DOHH2 (cell line): Measurements from ENCODE around the gene FGF7.

Experiments
- H3F3A ChIP-seq: fragments of 200-600 bp; sonication (generic), shearing (Covaris generic); 2 replicates; pipeline ENCODE4 v1.6.0; 2016; ENCODE audit warnings: antibody characterized with exemption, mild to moderate bottlenecking; ENCODE audit not compliant: control insufficient read depth, insufficient read depth
- H3K27ac ChIP-seq: fragments of 200-600 bp; sonication (generic); 2 replicates; pipeline ENCODE4 v1.5.1; 2014; ENCODE audit warnings: low read depth, mild to moderate bottlenecking, low read length, moderate library complexity
- H3K27me3 ChIP-seq: fragments of 200-600 bp; sonication (generic); 2 replicates; pipeline ENCODE4 v1.6.1; 2014; ENCODE audit warnings: mild to moderate bottlenecking, low read length, mixed read lengths; ENCODE audit not compliant: control insufficient read depth
- H3K36me3 ChIP-seq: fragments of 200-600 bp; sonication (generic); 2 replicates; pipeline ENCODE4 v1.6.1; 2014; ENCODE audit warnings: mild to moderate bottlenecking, low read length, moderate library complexity, mixed read lengths; ENCODE audit not compliant: control insufficient read depth
- H3K4me1 ChIP-seq: fragments of 200-600 bp; sonication (generic); 2 replicates; pipeline ENCODE4 v1.6.1; 2014; ENCODE audit warnings: mild to moderate bottlenecking, low read length, mixed read lengths; ENCODE audit not compliant: control insufficient read depth
- H3K4me2 ChIP-seq: fragments of 200-600 bp; sonication (generic); 2 replicates; pipeline ENCODE4 v1.6.0; 2014; ENCODE audit warnings: mild to moderate bottlenecking, low read length, moderate library complexity
- H3K4me3 ChIP-seq: fragments of 200-600 bp; sonication (generic); 2 replicates; pipeline ENCODE4 v1.5.1; 2014; ENCODE audit warnings: mild to moderate bottlenecking, low read length, mixed read lengths
- H3K79me2 ChIP-seq: fragments of 200-600 bp; sonication (generic); 2 replicates; pipeline ENCODE4 v1.6.1; 2014; ENCODE audit warnings: mild to moderate bottlenecking, low read length, mixed read lengths; ENCODE audit not compliant: control insufficient read depth
- H3K9me2 ChIP-seq: fragments of 200-600 bp; sonication (generic); replicated peaks from 2 replicates; pipeline ENCODE4 v1.6.1; 2014; ENCODE audit warnings: mild to moderate bottlenecking, low read length, mixed read lengths; ENCODE audit not compliant: control insufficient read depth
- H3K9me3 ChIP-seq: fragments of 200-600 bp; sonication (generic); 2 replicates; pipeline ENCODE4 v1.6.1; 2014; ENCODE audit warnings: antibody characterized with exemption, low read length, mixed read lengths; ENCODE audit not compliant: control insufficient read depth, insufficient read depth
- H4K20me1 ChIP-seq: fragments of 200-600 bp; sonication (generic); 2 replicates; pipeline ENCODE4 v1.6.0; 2014; ENCODE audit warnings: low read depth, mild to moderate bottlenecking, antibody characterized with exemption, low read length, moderate library complexity; ENCODE audit not compliant: control insufficient read depth, insufficient read depth
- CTCF ChIP-seq: fragments of 200-600 bp; sonication (generic); IDR thresholded peaks from one replicate; pipeline ENCODE4 v1.5.1; 2014; ENCODE audit warnings: antibody characterized with exemption, mild to moderate bottlenecking, low read depth, low read length; ENCODE audit not compliant: poor library complexity, severe bottlenecking
- EZH2phosphoT487 ChIP-seq: fragments of 200-600 bp; sonication (generic); IDR thresholded peaks from 2 replicates; pipeline ENCODE4 v1.6.1; 2017; ENCODE audit warnings: borderline replicate concordance, mild to moderate bottlenecking, antibody characterized with exemption, low read length, moderate library complexity, mixed read lengths

Gene FGF7

GRCh38 chr15:49406352-49407118 lies 16.5 kb upstream of the FGF7 start:
- no peak overlapping the region for H3K27ac ChIP-seq
- H3K36me3 ChIP-seq: no peaks in the 10 kb centered on the region
- no peaks in the 10 kb centered on the region for H3K9me2 ChIP-seq
- H4K20me1 ChIP-seq: no peaks in the 10 kb centered on the region
- no peak overlapping the region for H3K4me2 ChIP-seq
- no peaks in the 10 kb centered on the region for H3F3A ChIP-seq
- H3K27me3 ChIP-seq: no peaks in the 10 kb centered on the region
- H3K4me1 ChIP-seq: no peaks in the 10 kb centered on the region
- TF ChIP-seq CTCF: no peak
- no peak for TF ChIP-seq EZH2phosphoT487
- H3K79me2 ChIP-seq: no peaks in the 10 kb centered on the region
- no peak overlapping the region for H3K4me3 ChIP-seq
- H3K9me3 ChIP-seq: no peaks in the 10 kb centered on the region

DNA sequence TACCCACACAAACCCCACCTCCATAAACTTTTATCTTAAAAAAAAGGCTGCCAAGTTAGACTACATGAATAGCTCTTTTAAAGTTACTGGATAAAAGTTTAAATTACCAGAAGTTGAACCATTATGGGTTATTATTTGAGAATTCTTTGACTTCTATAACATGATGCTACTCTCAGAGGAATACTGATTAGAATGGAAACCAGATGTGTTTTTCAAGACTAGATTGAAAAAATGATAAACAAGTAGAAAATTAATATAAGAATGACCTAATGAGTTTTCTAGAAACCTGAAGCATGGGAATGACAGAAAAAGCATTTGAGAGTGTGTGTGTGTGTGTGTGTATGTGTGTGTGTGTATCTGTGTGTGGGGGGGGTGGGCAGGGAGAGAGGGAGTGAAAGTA lies 12.4 kb upstream of the FGF7 start:
- Histone ChIP-seq H3K27me3 (peaks cover 4% of the 10 kb centered on the region; the same call in 1 of the 2 replicates), H4K20me1 (no peaks in the 10 kb centered on the region), H3K27ac (no peak overlapping the region), H3K9me2 (no peaks in the 10 kb centered on the region), H3K4me1 (no peaks in the 10 kb centered on the region), H3K79me2 (no peaks in the 10 kb centered on the region), H3K4me2 (no peak overlapping the region), H3K36me3 (no peaks in the 10 kb centered on the region), H3K9me3 (no peaks in the 10 kb centered on the region), H3K4me3 (no peak overlapping the region), H3F3A (no peaks in the 10 kb centered on the region)
- no peak for TF ChIP-seq CTCF
- TF ChIP-seq EZH2phosphoT487: no peak

- TF ChIP-seq CTCF (no peak), EZH2phosphoT487 (no peak)
- H3K79me2 ChIP-seq: no peaks in the 10 kb centered on the region
Observed at GRCh38 chr15:49412797-49413196, 10.2 kb upstream of the FGF7 start.

More at GRCh38 chr15:49412797-49413196, 10.2 kb upstream of the FGF7 start:
- H3F3A ChIP-seq: no peaks in the 10 kb centered on the region
- no peaks in the 10 kb centered on the region for H3K9me2 ChIP-seq
- H3K4me2 ChIP-seq: no peak overlapping the region
- H3K36me3 ChIP-seq: no peaks in the 10 kb centered on the region
- H4K20me1 ChIP-seq: no peaks in the 10 kb centered on the region
- H3K4me3 ChIP-seq: no peak overlapping the region
- no peaks in the 10 kb centered on the region for H3K4me1 ChIP-seq
- peaks cover 4% of the 10 kb centered on the region; the same call in 1 of the 2 replicates for H3K27me3 ChIP-seq
- H3K9me3 ChIP-seq: no peaks in the 10 kb centered on the region
- H3K27ac ChIP-seq: no peak overlapping the region
